Esophagus muscularis mucosa (tissue), 4 donors: ENCODE results near the gene GPC1. TPM values are rescaled to one million over a fixed set of nuclear protein-coding genes. Genes with fewer than 3 reads are reported as not detected.

ENCODE experiments used
- DNase-seq: peaks from one replicate; pipeline ENCODE4 v3.0.0-alpha.2; 2017; ENCODE audit errors: extremely low spot score
- H3K27ac ChIP-seq, 4 donors: fragments of 200-600 bp; sonication (generic); replicated peaks in 1 of 4; 1 replicate in 3 of 4; 2 replicates in 1 of 4; pipeline ENCODE4 v1.5.1; 2016 to 2019; ENCODE audit warnings: mild to moderate bottlenecking in 1 of 4
- H3K27me3 ChIP-seq, 4 donors: fragments of 200-600 bp; sonication (generic); one replicate each; pipeline versions ENCODE4 v1.5.1 to v1.6.0; 2016 to 2019
- H3K36me3 ChIP-seq, 4 donors: fragments of 200-600 bp; sonication (generic); one replicate each; pipeline ENCODE4 v1.5.1; 2016 to 2019
- H3K4me1 ChIP-seq, 4 donors: fragments of 200-600 bp; sonication (generic); one replicate each; pipeline ENCODE4 v1.5.1; 2016 to 2019
- H3K4me3 ChIP-seq, 4 donors: fragments of 200-600 bp; sonication (generic); 1 replicate in 2 of 4; 2 replicates in 2 of 4; pipeline ENCODE4 v1.5.1; 2016 to 2019; ENCODE audit warnings: mild to moderate bottlenecking in 4 of 4, moderate library complexity in 1 of 4
- H3K9me3 ChIP-seq, 4 donors: fragments of 200-600 bp; sonication (generic); 1 replicate in 3 of 4; 2 replicates in 1 of 4; pipeline ENCODE4 v1.5.1; 2016 to 2019
- CTCF ChIP-seq, 3 experiments: fragments of 200-600 bp in 2 of 3; fragments of 450-650 bp in 1 of 3; sonication (generic) in 2 of 3; IDR thresholded peaks; one replicate each; pipeline ENCODE4 v1.5.1; 2017 to 2019; ENCODE audit warnings: antibody characterized with exemption in 3 of 3, mild to moderate bottlenecking in 2 of 3, moderate library complexity in 1 of 3
- EP300 ChIP-seq: sonication (generic); formaldehyde crosslinking; IDR thresholded peaks from one replicate; pipeline ENCODE4 v1.6.1; 2017; ENCODE audit warnings: antibody characterized with exemption
- POLR2A ChIP-seq: fragments of 450-650 bp; IDR thresholded peaks from one replicate; pipeline ENCODE4 v1.6.1; 2017; ENCODE audit warnings: antibody characterized with exemption, moderate library complexity, mild to moderate bottlenecking, low read depth
- POLR2AphosphoS5 ChIP-seq, 2 donors: sonication (generic); formaldehyde crosslinking; IDR thresholded peaks; one replicate each; pipeline ENCODE4 v1.6.1; 2017; ENCODE audit warnings: antibody characterized with exemption in 2 of 2
- WGBS: methylation state at CpG from one replicate; pipeline ENCODE4 v1.1.5; 2018; 5-methylcytosine and 5-hydroxymethylcytosine counted together
- intact Hi-C: fragments of 100-400 bp; cut with DNase I; formaldehyde crosslinking; loops from one replicate; pipeline ENCODE4 v1.15.1; 2023
- total RNA-seq, 4 donors: library from RNA; depleted of rRNA; stranded (reverse); fragments of >200 nt; gene quantifications; one replicate each; pipeline versions ENCODE4 v1.1.0 to v1.2.1, GENCODE V29; 2016

GPC1 gene
- total RNA-seq, 4 donors from 2014 or later: 29.1 to 71.5 (median 41.8) TPM

GRCh38 chr2:240467149-240467642 lies 31.7 kb downstream of the GPC1 start:
- Histone ChIP-seq H3K9me3 (peaks cover 0 to under 1% (median 0%) of the 10 kb centered on the region in 4 donors), H3K4me3 (no peak overlapping the region), H3K4me1 (no peaks in the 10 kb centered on the region), H3K27ac (no peak overlapping the region), H3K36me3 (peaks cover 5 to 46% (median 34%) of the 10 kb centered on the region in 4 donors), H3K27me3 (peaks cover 0 to 9% (median 0%) of the 10 kb centered on the region in 4 donors)
- 78% methylated on average over 4 of the region's 12 CpGs for WGBS
- no peak for DNase-seq
- intact Hi-C loops: no loop called here
- no peak for TF ChIP-seq POLR2AphosphoS5 (IDR thresholded peaks at IDR 0.05)
- no peak for TF ChIP-seq POLR2A
- no peak for TF ChIP-seq EP300
- TF ChIP-seq CTCF (IDR thresholded peaks at IDR 0.05): no peak

- H3K27ac ChIP-seq: no peak overlapping the region
- peak; percentile 77 for DNase-seq
- TF ChIP-seq EP300: no peak
- no peak for TF ChIP-seq POLR2A
- no peak for TF ChIP-seq CTCF (IDR thresholded peaks at IDR 0.05)
- TF ChIP-seq POLR2AphosphoS5 (IDR thresholded peaks at IDR 0.05): no peak
- peaks cover 0 to 15% (median 0%) of the 10 kb centered on the region in 4 donors for H3K27me3 ChIP-seq
- H3K4me3 ChIP-seq: no peak overlapping the region
- WGBS: 85% methylated on average over 9 of the region's 22 CpGs
- intact Hi-C loops: no loop called here
- H3K4me1 ChIP-seq: no peaks in the 10 kb centered on the region
- peaks cover 0 to 40% (median 31%) of the 10 kb centered on the region in 4 donors for H3K36me3 ChIP-seq
- H3K9me3 ChIP-seq: peaks cover 0 to 6% (median 2%) of the 10 kb centered on the region in 4 donors
These were observed 32.3 kb downstream of the GPC1 start for GRCh38 chr2:240467659-240468302.

- H3K4me1 ChIP-seq: no peaks in the 10 kb centered on the region
- peaks cover 0 to 15% (median 0%) of the 10 kb centered on the region in 4 donors for H3K27me3 ChIP-seq
- TF ChIP-seq POLR2A (no peak), POLR2AphosphoS5 (IDR thresholded peaks at IDR 0.05) (no peak), CTCF (IDR thresholded peaks at IDR 0.05) (no peak), EP300 (no peak)
- H3K27ac ChIP-seq: no peak overlapping the region
- intact Hi-C loops: no loop called here
- peaks cover 0 to 12% (median 7%) of the 10 kb centered on the region in 4 donors for H3K9me3 ChIP-seq
- H3K4me3 ChIP-seq: no peak overlapping the region
- 82% methylated on average over 6 of the region's 20 CpGs for WGBS
- DNase-seq: peak; percentile 62
- peaks cover 0 to 32% (median 25%) of the 10 kb centered on the region in 4 donors for H3K36me3 ChIP-seq
These were observed 33.1 kb downstream of the GPC1 start for GRCh38 chr2:240468303-240469238.

GRCh38 chr2:240469239-240469636 lies 33.8 kb downstream of the GPC1 start:
- H3K4me1 ChIP-seq: no peaks in the 10 kb centered on the region
- no peak overlapping the region for H3K4me3 ChIP-seq
- intact Hi-C loops: no loop called here
- H3K9me3 ChIP-seq: peaks cover 0 to 17% (median 11%) of the 10 kb centered on the region in 4 donors
- 60% methylated on average over 4 of the region's 10 CpGs for WGBS
- H3K27ac ChIP-seq: no peak overlapping the region
- DNase-seq: peak; percentile 68
- no peak for TF ChIP-seq POLR2A
- no peak for TF ChIP-seq CTCF (IDR thresholded peaks at IDR 0.05)
- H3K36me3 ChIP-seq: peaks cover 0 to 25% (median 18%) of the 10 kb centered on the region in 4 donors
- H3K27me3 ChIP-seq: peaks cover 0 to 15% (median 0%) of the 10 kb centered on the region in 4 donors
